ENCODE results near the gene FBN2.

Gene FBN2

GRCh38 chr5:128290152-128290858 is 247.7 kb downstream of the FBN2 start:
- DNase-seq = no peak

DNA sequence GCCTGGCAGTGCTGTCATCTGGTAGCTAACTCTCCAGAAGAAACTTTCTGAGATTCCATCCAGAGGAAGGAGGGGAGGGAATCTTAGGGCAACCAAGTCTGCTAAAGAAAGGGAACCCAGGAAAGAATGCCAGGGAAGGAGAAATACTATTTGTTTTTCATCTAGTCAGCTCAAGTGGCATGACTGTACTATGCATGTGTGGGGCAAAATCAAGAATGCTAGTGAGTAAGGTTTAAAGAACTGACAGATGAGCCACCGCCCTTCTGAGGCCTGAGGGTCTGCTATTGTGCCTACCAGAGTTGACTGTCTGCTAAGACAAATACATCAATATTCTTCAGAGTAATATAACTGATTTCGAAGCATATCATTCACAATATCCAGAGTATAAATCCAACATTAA is 250.3 kb downstream of the FBN2 start:
- no peak for DNase-seq

DNA sequence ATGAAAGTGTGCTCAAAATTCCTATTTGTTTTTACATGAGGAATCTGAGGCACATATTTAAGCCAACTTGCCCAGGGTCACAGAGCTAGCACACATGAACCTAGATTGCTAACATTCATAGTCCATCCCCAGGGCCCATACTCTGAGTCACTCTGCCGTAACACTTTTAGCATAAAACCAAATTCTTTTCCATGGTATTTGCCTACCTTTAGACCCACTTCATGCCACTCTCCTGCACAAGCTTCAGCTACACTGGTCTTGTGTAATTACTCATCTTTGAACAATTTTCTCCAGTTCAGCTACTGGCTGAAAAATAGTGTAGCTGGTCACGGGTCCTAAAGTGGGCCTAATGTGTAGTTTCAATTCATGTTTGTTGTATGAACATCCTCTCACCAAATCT is 253.8 kb downstream of the FBN2 start:
- DNase-seq = no peak

GRCh38 chr5:128279345-128279744 is 258.7 kb downstream of the FBN2 start:
- DNase-seq = no peak

DNA sequence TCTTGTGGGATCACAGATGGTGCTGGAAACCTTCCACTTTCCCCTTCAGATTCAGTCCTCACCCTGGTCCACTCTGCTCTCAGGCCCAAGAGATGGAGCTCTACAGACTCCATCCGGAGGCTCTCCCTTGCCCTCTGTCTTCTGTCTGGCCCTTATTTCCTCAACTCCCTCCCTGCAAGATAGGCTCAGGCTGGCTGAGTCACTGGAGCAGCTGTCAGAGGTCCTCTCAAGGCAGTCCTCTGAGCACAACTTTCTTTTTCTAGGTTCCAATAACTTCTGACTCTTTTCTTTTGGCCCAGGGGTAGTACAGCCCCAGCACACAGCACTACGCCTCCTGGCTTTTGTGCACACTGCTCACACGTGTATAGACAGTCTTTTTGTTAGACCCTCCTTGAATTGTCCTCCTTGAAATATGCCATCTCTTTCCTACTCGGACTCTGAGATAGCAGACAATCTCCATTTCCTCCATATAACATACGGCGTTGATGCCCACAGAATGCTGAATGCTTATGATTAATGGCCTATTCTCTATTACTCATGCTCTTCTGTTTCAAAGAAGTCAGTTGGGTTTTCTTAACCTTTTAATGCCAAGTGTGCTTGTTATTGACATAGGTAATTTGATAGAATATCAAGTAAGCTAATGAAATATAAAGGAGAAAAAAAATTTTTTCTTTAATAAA is 261.4 kb downstream of the FBN2 start:
- no peak for DNase-seq

DNA sequence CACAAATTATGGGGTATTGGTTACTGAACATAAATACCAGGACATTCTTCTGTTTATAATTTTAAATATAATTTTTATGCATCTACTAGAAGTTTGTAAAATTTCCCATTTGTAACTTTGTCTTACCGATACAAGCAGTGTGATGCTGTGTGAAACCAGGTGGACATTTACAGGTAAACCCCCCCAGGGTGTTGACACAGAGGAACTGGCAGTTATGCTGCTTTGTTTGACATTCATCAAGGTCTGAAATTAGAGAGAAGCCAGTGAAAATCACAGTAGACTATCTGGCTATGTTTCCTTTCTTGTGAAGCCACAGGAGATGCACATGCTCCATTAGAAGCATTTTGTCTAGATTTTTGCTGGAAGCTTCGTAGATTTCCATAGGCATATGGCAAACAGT is 263.6 kb downstream of the FBN2 start:
- DNase-seq = no peak

DNA sequence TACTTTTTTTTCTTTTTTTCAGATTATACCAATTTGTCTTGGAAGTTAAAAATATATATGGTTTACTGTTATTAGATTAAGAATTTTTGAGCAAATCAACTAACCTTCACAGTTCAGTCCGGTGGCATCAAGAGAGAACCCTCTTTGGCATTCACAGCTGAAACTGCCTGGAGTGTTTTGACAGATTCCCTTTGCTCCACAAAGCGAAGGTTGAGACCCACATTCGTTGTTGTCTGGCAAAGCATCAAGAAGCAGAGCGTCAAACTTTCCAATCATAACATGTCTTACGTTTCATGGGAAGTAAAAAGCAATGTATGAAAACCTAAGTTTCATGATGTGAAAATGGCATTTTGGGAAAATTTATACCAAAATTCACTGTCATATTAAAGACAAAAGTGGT is 264.3 kb downstream of the FBN2 start:
- no peak for DNase-seq

- no peak for DNase-seq
Observed at GRCh38 chr5:128271859-128272464, 266.1 kb downstream of the FBN2 start.

- DNase-seq = no peak
Observed at GRCh38 chr5:128271071-128271470, 267.0 kb downstream of the FBN2 start.

DNA sequence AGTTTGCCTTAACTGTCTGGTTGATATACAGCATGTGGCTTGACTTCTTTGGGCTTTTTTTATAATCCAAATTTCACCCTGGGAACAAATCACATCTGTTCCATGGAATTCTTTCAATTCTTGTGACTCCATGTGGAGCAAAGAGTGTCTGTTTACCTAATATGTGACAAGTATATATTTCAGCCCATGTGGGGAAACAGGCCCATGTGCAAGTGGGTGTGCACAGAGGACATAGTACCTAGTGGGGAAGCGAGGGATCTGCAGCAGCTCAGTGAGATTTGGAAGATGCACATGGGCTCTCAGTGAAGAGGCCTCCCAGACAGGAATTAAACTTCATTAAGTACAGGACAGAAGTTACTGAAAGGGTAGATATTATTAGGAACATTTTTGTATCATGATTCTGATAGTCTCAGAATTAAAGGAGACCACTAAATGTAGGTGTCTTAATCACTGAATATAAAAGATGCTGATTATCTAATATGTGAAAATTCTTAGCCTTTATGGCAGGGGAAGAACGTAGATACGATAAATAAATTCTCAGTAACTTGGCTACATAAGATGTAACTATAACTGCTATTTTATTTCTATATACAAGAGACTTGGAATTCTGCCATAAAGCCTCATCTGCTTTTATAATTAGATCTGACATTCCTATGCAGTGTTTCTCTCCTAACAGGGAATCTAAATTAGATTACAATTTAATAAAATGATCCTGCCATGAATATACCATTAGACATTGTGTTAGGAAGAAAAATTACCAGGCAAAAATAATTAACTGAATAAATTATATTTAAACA is 273.3 kb downstream of the FBN2 start:
- no peak for DNase-seq

- DNase-seq = no peak
Observed at GRCh38 chr5:128263357-128263756, 274.7 kb downstream of the FBN2 start.

GRCh38 chr5:128262911-128263310 is 275.1 kb downstream of the FBN2 start:
- no peak for DNase-seq

DNA sequence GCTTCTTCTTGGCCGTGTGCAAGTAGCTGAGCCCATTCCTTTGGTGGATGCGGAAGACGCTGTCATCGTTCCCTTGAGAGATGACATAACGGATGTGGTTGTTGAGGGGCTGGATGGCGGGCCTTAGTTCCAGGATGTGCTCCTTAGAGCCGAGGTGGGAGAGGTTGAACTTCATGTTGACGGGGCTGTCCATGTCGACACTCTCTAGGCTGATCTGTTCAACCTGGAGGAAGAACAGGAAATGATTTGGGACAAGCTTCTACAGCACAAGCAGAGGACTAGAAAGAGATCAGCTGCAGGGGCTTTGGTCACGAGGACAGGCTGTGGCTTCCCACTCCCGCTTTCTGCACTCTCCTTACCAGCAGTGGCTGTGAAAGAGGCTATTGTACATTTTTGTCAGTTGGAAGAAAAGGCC is 278.4 kb downstream of the FBN2 start:
- DNase-seq = no peak

DNA sequence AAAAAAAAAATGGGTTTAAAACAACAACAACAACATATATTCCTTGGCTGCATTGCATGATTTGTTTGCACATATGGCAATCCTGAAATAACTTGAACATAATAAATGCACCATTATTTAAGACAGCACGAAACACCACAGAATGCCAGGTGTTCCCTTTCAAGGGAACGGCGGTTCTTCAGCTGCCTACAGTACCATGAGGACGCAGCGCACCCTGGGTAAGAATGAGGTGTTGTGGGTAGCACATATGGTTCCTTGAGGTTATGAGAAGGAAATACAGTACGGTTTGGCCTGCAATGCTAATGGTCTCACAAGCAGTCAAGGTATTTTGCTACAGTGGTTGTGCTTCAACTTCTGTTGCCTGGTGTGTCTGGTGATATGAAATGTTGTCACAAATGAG is 279.7 kb downstream of the FBN2 start:
- DNase-seq = no peak

- no peak for DNase-seq
Observed at GRCh38 chr5:128257076-128257475, 281.0 kb downstream of the FBN2 start.

DNA sequence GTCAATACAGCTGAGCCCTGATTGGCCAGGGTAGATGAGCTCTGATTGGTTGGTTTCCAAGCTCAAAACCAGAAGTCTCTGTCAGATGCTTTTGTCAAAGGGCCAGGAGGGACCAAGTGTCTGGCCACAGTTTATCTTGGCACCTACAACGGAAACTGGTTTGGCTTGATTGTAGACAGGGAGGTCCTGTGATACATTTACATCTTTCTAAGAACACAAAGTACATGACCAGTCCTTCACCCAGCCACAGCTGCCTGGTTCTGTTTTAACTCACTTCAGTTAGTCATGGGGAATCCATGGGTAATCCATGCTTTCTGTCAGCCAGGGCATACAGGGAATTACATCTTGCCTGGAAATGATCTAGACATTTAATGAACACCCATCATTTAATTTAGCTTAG is 283.3 kb downstream of the FBN2 start:
- no peak for DNase-seq

- no peak for DNase-seq
Observed at GRCh38 chr5:128253880-128254279, 284.2 kb downstream of the FBN2 start.

DNA sequence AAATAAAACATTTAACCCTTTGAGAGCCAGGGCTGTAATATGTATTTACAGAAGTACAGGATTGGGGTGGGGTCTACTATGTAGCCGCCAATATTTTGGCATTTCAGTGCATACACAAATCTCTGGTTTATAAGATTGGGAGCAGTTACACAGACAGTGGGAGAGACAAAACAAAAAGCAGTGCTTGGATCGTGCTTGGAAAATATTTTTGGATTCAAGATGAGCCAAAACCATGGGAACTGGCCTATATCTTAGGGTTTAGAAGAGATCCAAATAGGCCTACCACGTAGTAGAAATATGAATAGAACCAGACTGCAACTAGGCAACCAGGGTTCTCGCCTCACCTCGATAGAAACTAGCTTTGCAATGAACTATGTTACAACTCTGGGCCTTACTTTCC is 284.9 kb downstream of the FBN2 start:
- no peak for DNase-seq

DNA sequence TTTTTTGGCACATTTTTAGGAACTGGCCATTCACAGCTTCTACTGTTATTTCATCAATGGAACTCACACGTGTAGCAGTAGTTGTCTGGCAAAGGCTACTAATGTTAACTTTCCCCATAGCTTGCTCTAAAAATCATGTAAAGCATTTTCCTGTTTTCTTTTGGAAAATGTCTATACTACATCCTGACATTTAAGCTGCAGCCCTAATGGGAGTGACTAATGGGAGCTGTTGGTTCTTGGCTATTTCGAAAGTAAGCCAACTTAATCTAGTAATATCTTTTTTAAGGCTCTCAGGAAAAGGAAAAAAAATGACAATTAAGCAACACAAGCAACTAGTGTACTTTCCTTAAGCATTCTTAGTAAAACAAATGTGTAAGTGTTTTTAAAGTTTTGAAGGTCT is 285.3 kb downstream of the FBN2 start:
- no peak for DNase-seq

DNA sequence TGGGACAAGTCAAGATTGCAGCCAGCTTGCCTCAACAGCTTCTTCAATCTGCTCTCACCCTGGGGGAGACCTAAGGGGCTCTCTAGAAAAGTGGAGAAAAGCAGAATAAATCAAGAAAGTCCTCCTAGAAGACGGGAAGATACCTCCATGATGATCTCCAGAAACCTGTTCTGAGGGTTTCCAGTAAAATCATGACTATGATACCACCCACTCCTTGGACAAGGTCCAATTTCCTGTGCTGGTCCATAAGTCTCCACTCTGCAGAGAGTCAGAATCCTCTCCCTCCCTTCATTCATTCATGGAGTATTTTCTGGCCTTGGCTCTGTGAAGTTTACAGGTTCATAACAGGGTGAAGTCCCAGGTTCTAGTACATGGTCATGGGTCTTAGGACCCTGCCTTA is 285.8 kb downstream of the FBN2 start:
- DNase-seq = no peak

- no peak for DNase-seq
Observed at GRCh38 chr5:128245974-128246373, 292.1 kb downstream of the FBN2 start.

DNA sequence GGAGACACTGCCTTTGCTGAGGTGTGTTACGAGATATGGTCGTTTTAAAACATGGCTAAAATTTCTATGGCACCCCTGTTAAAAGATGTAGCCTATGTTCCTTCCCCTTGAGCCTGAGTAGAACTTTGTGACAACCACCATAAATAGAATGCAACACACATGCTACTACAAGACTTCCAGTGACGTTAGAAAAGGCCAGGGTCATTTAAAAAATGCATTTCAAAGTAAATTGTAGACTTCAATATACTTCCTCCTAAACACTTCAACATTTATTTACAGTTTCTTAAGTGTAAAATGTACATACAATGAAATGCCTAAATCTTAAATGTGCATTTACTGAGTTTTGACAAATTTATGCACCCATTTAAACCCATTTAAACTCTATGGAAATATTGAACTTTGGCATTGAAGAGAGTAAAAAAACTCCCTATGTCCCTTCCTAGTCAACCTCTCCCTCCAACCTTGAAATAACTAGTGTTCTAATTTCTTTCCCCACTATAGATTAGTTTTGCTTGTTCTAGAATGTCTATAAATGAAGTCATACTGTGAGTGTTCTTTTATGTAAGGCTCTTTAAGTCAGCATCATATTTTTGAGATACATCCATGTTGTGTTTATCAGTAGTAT is 294.0 kb downstream of the FBN2 start:
- no peak for DNase-seq
